ENCODE data around the gene MYO10. TPM values are rescaled to one million over a fixed set of nuclear protein-coding genes. Genes with fewer than 3 reads are reported as not detected.

MYO10 gene
- total and polyA plus RNA-seq, 2 experiments from 2014 or later, result 119 to 276 TPM

DNA sequence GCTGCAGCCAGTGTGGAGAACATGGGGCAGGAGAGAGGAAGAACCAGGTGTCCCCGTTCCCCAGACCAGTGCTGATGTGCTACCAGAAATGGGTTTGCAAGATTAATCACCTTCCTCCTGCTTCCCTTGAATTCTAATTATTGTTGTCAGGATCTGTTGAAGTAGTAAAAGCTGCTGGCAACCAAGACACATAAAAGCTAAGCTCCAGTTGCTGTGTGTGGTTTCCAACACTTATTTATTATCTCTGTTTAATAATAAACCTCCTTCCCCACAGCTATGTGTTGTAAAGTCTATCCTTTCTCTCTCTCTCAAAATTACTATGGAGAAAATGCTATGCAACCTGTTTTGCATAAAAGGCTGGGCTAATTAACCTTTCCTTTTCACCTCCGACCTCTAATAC is 317.0 kb downstream of the MYO10 start (continued):
- TF ChIP-seq, protein P1, sequence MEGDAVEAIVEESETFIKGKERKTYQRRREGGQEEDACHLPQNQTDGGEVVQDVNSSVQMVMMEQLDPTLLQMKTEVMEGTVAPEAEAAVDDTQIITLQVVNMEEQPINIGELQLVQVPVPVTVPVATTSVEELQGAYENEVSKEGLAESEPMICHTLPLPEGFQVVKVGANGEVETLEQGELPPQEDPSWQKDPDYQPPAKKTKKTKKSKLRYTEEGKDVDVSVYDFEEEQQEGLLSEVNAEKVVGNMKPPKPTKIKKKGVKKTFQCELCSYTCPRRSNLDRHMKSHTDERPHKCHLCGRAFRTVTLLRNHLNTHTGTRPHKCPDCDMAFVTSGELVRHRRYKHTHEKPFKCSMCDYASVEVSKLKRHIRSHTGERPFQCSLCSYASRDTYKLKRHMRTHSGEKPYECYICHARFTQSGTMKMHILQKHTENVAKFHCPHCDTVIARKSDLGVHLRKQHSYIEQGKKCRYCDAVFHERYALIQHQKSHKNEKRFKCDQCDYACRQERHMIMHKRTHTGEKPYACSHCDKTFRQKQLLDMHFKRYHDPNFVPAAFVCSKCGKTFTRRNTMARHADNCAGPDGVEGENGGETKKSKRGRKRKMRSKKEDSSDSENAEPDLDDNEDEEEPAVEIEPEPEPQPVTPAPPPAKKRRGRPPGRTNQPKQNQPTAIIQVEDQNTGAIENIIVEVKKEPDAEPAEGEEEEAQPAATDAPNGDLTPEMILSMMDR (conservative IDR thresholded peaks at IDR 0.05; ENCODE audit: low read depth in 2 of 2), result no peak
- TF ChIP-seq STAT1 (IDR thresholded peaks at IDR 0.05; ENCODE audit: unreplicated experiment) (no peak), NANOG (IDR thresholded peaks at IDR 0.05; ENCODE audit: borderline replicate concordance) (no peak)

DNA sequence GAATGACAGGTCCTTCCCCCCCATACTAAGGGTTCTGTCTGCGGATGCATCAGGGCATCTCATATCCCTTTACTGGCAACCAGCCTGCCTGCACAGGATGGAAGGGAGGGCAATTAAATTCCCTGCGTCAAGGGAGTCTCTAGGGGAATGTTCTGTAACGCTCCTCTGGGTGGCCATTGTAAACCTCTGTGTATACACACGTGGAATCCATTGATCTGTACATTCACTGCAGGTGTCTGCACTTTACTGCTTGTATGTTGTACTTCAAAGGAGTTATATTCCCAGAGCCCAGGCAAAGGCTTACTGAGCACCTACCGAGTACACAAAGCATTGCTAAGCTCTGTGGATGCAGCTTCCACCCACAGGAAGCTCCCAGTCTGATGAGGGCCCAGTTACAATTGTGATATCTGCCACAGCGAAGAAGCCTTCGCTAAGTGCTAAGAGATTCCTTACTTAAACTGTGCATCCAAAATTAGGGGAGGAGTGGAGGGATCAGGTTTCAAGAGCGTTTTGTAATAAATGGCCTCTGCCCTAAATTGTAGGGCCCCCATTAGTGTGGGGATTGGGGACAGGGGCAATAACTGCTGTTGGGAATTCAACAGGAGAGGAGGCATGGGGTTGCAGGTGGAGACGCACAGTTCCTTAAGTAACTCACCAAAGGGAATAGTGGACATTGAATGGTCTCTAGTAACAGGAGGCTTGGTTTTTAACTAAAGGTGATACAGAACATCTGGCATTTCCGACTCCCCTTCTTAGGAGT is 317.8 kb downstream of the MYO10 start:
- H3K36me3 Mint-ChIP-seq (ENCODE audit: low read depth), result no peaks in the 10 kb centered on the region; the same call in 2 of the 3 replicates

More for the DNA sequence above, 317.8 kb downstream of the MYO10 start:
- no peaks in the 10 kb centered on the region for H4K20me1 ChIP-seq (replicated peaks; ENCODE audit: insufficient read depth)
- DNase-seq (ENCODE audit: low spot score) (peak; percentile 7), ATAC-seq (peak; percentile 6; the same call in 1 of the 3 replicates)
- Mint-ChIP-seq H3K27ac (no peak overlapping the region), H3K4me3 (no peak overlapping the region), H3K9me3 (no peaks in the 10 kb centered on the region; the same call in 2 of the 3 replicates), H3K4me1 (peaks cover 9% of the 10 kb centered on the region), H3K27me3 (ENCODE audit: insufficient read depth, low read depth, poor library complexity) (peaks cover 16% of the 10 kb centered on the region)
- no peak for TF ChIP-seq JUNB (IDR thresholded peaks at IDR 0.05; ENCODE audit: unreplicated experiment)
- TF ChIP-seq, protein P2, sequence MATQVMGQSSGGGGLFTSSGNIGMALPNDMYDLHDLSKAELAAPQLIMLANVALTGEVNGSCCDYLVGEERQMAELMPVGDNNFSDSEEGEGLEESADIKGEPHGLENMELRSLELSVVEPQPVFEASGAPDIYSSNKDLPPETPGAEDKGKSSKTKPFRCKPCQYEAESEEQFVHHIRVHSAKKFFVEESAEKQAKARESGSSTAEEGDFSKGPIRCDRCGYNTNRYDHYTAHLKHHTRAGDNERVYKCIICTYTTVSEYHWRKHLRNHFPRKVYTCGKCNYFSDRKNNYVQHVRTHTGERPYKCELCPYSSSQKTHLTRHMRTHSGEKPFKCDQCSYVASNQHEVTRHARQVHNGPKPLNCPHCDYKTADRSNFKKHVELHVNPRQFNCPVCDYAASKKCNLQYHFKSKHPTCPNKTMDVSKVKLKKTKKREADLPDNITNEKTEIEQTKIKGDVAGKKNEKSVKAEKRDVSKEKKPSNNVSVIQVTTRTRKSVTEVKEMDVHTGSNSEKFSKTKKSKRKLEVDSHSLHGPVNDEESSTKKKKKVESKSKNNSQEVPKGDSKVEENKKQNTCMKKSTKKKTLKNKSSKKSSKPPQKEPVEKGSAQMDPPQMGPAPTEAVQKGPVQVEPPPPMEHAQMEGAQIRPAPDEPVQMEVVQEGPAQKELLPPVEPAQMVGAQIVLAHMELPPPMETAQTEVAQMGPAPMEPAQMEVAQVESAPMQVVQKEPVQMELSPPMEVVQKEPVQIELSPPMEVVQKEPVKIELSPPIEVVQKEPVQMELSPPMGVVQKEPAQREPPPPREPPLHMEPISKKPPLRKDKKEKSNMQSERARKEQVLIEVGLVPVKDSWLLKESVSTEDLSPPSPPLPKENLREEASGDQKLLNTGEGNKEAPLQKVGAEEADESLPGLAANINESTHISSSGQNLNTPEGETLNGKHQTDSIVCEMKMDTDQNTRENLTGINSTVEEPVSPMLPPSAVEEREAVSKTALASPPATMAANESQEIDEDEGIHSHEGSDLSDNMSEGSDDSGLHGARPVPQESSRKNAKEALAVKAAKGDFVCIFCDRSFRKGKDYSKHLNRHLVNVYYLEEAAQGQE (IDR thresholded peaks at IDR 0.05; ENCODE audit: unreplicated experiment), result no peak
- no peak for TF ChIP-seq EZH2 (IDR thresholded peaks at IDR 0.05; ENCODE audit: low read depth, unreplicated experiment)
- TF ChIP-seq, protein P1 (conservative IDR thresholded peaks at IDR 0.05; ENCODE audit: low read depth in 2 of 2), result no peak
- no peak for TF ChIP-seq STAT1 (IDR thresholded peaks at IDR 0.05; ENCODE audit: unreplicated experiment)
- no peak for TF ChIP-seq NANOG (IDR thresholded peaks at IDR 0.05; ENCODE audit: borderline replicate concordance)
- H3K4me3 ChIP-seq, result peak overlapping the region; percentile 82
- peaks cover 7% of the 10 kb centered on the region for H3F3A ChIP-seq (replicated peaks; ENCODE audit: low read depth)
- no peaks in the 10 kb centered on the region for H3K9me2 ChIP-seq (ENCODE audit: insufficient read depth)
- no peaks in the 10 kb centered on the region for H3K79me2 ChIP-seq (replicated peaks; ENCODE audit: insufficient read depth)
- no peak overlapping the region for H3K27ac ChIP-seq (ENCODE audit: low read depth)
- H3K27me3 ChIP-seq (ENCODE audit: insufficient read depth), result peaks cover 57% of the 10 kb centered on the region
- H3K4me1 ChIP-seq (ENCODE audit: insufficient read depth), result peaks cover 28% of the 10 kb centered on the region
- H3K4me2 ChIP-seq, result peak overlapping the region; percentile 95
- H2AFZ ChIP-seq, result no peak overlapping the region
- H3K36me3 ChIP-seq (ENCODE audit: insufficient read depth), result no peaks in the 10 kb centered on the region

All from GM23338 (cell line).